Esophagus squamous epithelium (tissue), 5 donors: ENCODE measurements around the gene MVB12B. TPM values are rescaled to one million over a fixed set of nuclear protein-coding genes. Genes with fewer than 3 reads are reported as not detected.

ENCODE experiments used
- DNase-seq: peaks from one replicate; lab custom pipeline; 2025; lab: John Stamatoyannopoulos, UW
- H3K27ac ChIP-seq, 4 donors: fragments of 200-600 bp; sonication (generic); one replicate each; pipeline ENCODE4 v1.5.1; 2016 to 2019; ENCODE audit warnings: mild to moderate bottlenecking in 1 of 4
- H3K27me3 ChIP-seq, 4 donors: fragments of 200-600 bp; sonication (generic); 1 replicate in 3 of 4; 2 replicates in 1 of 4; pipeline versions ENCODE4 v1.5.1 to v1.6.0; 2017 to 2021; ENCODE audit warnings: antibody characterized with exemption in 1 of 4
- H3K36me3 ChIP-seq, 3 donors: fragments of 200-600 bp; sonication (generic); one replicate each; pipeline ENCODE4 v1.5.1; 2016 to 2019
- H3K4me1 ChIP-seq, 3 donors: fragments of 200-600 bp; sonication (generic); one replicate each; pipeline ENCODE4 v1.5.1; 2017 to 2019
- H3K4me3 ChIP-seq, 4 donors: fragments of 200-600 bp; sonication (generic); 1 replicate in 3 of 4; 2 replicates in 1 of 4; pipeline ENCODE4 v1.5.1; 2016 to 2019; ENCODE audit warnings: mild to moderate bottlenecking in 2 of 4, moderate library complexity in 1 of 4
- H3K9me3 ChIP-seq, 3 donors: fragments of 200-600 bp; sonication (generic); one replicate each; pipeline ENCODE4 v1.5.1; 2016 to 2019
- CTCF ChIP-seq, 6 experiments: fragments of 450-650 bp in 4 of 6; fragments of 200-600 bp in 2 of 6; sonication (generic) in 2 of 6; IDR thresholded peaks; one replicate each; pipeline ENCODE4 v1.5.1; 2016 to 2019; ENCODE audit warnings: antibody characterized with exemption in 6 of 6, mild to moderate bottlenecking in 4 of 6, moderate library complexity in 4 of 6
- POLR2A ChIP-seq, 4 donors: fragments of 450-650 bp; IDR thresholded peaks; one replicate each; pipeline ENCODE4 v1.6.1; 2017; ENCODE audit warnings: antibody characterized with exemption in 4 of 4, mild to moderate bottlenecking in 4 of 4, moderate library complexity in 3 of 4
- WGBS, 2 donors: methylation state at CpG; one replicate each; pipeline ENCODE4 v1.1.5; 2018; 5-methylcytosine and 5-hydroxymethylcytosine counted together
- intact Hi-C: fragments of 100-400 bp; cut with DNase I; formaldehyde crosslinking; loops from one replicate; pipeline ENCODE4 v1.15.0; 2022
- total RNA-seq, 4 donors: library from RNA; depleted of rRNA; stranded (reverse); fragments of >200 nt; gene quantifications; one replicate each; pipeline ENCODE4 v1.1.0, GENCODE V29; 2016
- donor health status: DM: yes; HTN: yes; CAD: no.

MVB12B gene
- total RNA-seq, 4 donors from 2014 or later: 3.2 to 13.2 (median 5.3) TPM

- 83 to 87% methylated on average over 5 to 6 of the region's 6 CpGs for WGBS, 2 donors
- H3K4me1 ChIP-seq: peaks cover 3 to 43% (median 20%) of the 10 kb centered on the region in 3 donors
- intact Hi-C loops: no loop called here
- no peaks in the 10 kb centered on the region for H3K27me3 ChIP-seq
- no peak overlapping the region for H3K27ac ChIP-seq
- no peak overlapping the region for H3K4me3 ChIP-seq
- H3K36me3 ChIP-seq: peaks cover 0 to 60% (median 0%) of the 10 kb centered on the region in 3 donors
- TF ChIP-seq CTCF (IDR thresholded peaks at IDR 0.05) (peak in 1 of 6 experiments; percentile 10), POLR2A (IDR thresholded peaks at IDR 0.05) (no peak)
- DNase-seq: no peak
- H3K9me3 ChIP-seq: no peaks in the 10 kb centered on the region
Observed at GRCh38 chr9:126343271-126343700, 16.7 kb downstream of the MVB12B start.

- H3K27me3 ChIP-seq: no peaks in the 10 kb centered on the region
- H3K4me1 ChIP-seq: peaks cover 3 to 43% (median 24%) of the 10 kb centered on the region in 3 donors
- peaks cover 0 to 49% (median 0%) of the 10 kb centered on the region in 3 donors for H3K36me3 ChIP-seq
- H3K27ac ChIP-seq: peak overlapping the region in 2 of 4 donors; percentile 84 to 85
- intact Hi-C loops: no loop called here
- H3K9me3 ChIP-seq: peaks cover 0 to 4% (median 0%) of the 10 kb centered on the region in 3 donors
- no peak overlapping the region for H3K4me3 ChIP-seq
- 89 to 92% methylated on average over 9 of the region's 9 CpGs for WGBS, 2 donors
- DNase-seq: no peak
- TF ChIP-seq POLR2A (IDR thresholded peaks at IDR 0.05) (no peak), CTCF (IDR thresholded peaks at IDR 0.05) (no peak)
Observed at GRCh38 chr9:126346031-126346430, 19.4 kb downstream of the MVB12B start.

GRCh38 chr9:126347093-126347492 is 20.5 kb downstream of the MVB12B start:
- H3K4me3 ChIP-seq: no peak overlapping the region
- 33 to 49% methylated on average over 5 of the region's 5 CpGs for WGBS, 2 donors
- TF ChIP-seq CTCF (IDR thresholded peaks at IDR 0.05) (no peak), POLR2A (IDR thresholded peaks at IDR 0.05) (no peak)
- H3K27me3 ChIP-seq: no peaks in the 10 kb centered on the region
- peaks cover 0 to 39% (median 0%) of the 10 kb centered on the region in 3 donors for H3K36me3 ChIP-seq
- peaks cover 0 to 7% (median 0%) of the 10 kb centered on the region in 3 donors for H3K9me3 ChIP-seq
- intact Hi-C loops: no loop called here
- DNase-seq: no peak
- peak overlapping the region; percentile 24 to 85 (median 72) for H3K27ac ChIP-seq
- H3K4me1 ChIP-seq: peaks cover 3 to 43% (median 24%) of the 10 kb centered on the region in 3 donors

GRCh38 chr9:126347911-126348760 is 21.5 kb downstream of the MVB12B start:
- peaks cover 3 to 47% (median 24%) of the 10 kb centered on the region in 3 donors for H3K4me1 ChIP-seq
- intact Hi-C loops: no loop called here
- 26 to 41% methylated on average over 11 to 13 of the region's 14 CpGs for WGBS, 2 donors
- TF ChIP-seq POLR2A (IDR thresholded peaks at IDR 0.05): no peak
- no peak for TF ChIP-seq CTCF (IDR thresholded peaks at IDR 0.05)
- peak overlapping the region; percentile 61 to 85 (median 82) for H3K27ac ChIP-seq
- no peak for DNase-seq
- H3K4me3 ChIP-seq: peak overlapping the region in 1 of 4 donors; percentile 25
- no peaks in the 10 kb centered on the region for H3K27me3 ChIP-seq
- H3K36me3 ChIP-seq: peaks cover 0 to 28% (median 0%) of the 10 kb centered on the region in 3 donors
- H3K9me3 ChIP-seq: peaks cover 0 to 7% (median 0%) of the 10 kb centered on the region in 3 donors
